ENCODE data around the gene MTA3. TPM values are rescaled to one million over a fixed set of nuclear protein-coding genes. Genes with fewer than 3 reads are reported as not detected.
A peak's percentile ranks its signal among the peaks of the same experiment; 100 is the strongest.

The MTA3 gene
- total RNA-seq, 2 donors from 2014 or later, result 18.7 to 21.2 TPM

- DNase-seq (ENCODE audit: low spot score) (no peak), ATAC-seq (no peak)
- peak overlapping the region; percentile 19 for H3K4me3 Mint-ChIP-seq
- no peaks in the 10 kb centered on the region for H3K27me3 Mint-ChIP-seq
- peak overlapping the region in 1 of 2 donors; percentile 32 for H3K27ac Mint-ChIP-seq
- H3K9me3 Mint-ChIP-seq, result no peaks in the 10 kb centered on the region
- no peaks in the 10 kb centered on the region for H3K36me3 Mint-ChIP-seq
- H3K4me1 Mint-ChIP-seq (ENCODE audit: low read depth in 2 of 2), result peaks cover 15 to 16% of the 10 kb centered on the region in 2 donors
These were observed 184.7 kb downstream of the MTA3 start for GRCh38 chr2:42752816-42753813.

GRCh38 chr2:42754021-42754775, 185.8 kb downstream of the MTA3 start:
- Mint-ChIP-seq H3K9me3 (no peaks in the 10 kb centered on the region), H3K36me3 (no peaks in the 10 kb centered on the region), H3K4me1 (ENCODE audit: low read depth in 2 of 2) (peaks cover 15 to 16% of the 10 kb centered on the region in 2 donors), H3K27me3 (no peaks in the 10 kb centered on the region), H3K27ac (peak overlapping the region in 1 of 2 donors; percentile 22), H3K4me3 (no peak overlapping the region)
- ATAC-seq (peak; percentile 43 to 64), DNase-seq (ENCODE audit: low spot score) (no peak)

GRCh38 chr2:42754776-42755140, 186.3 kb downstream of the MTA3 start:
- peak overlapping the region in 1 of 2 donors; percentile 22 for H3K27ac Mint-ChIP-seq
- no peaks in the 10 kb centered on the region for H3K9me3 Mint-ChIP-seq
- H3K4me3 Mint-ChIP-seq, result no peak overlapping the region
- peaks cover 15 to 16% of the 10 kb centered on the region in 2 donors for H3K4me1 Mint-ChIP-seq (ENCODE audit: low read depth in 2 of 2)
- no peak for DNase-seq (ENCODE audit: low spot score)
- ATAC-seq, result peak in 1 of 2 donors; percentile 22
- no peaks in the 10 kb centered on the region for H3K27me3 Mint-ChIP-seq
- H3K36me3 Mint-ChIP-seq, result no peaks in the 10 kb centered on the region

- DNase-seq (ENCODE audit: low spot score) (no peak), ATAC-seq (no peak)
- Mint-ChIP-seq H3K9me3 (no peaks in the 10 kb centered on the region), H3K4me1 (ENCODE audit: low read depth in 2 of 2) (peaks cover 15 to 16% of the 10 kb centered on the region in 2 donors), H3K36me3 (no peaks in the 10 kb centered on the region), H3K27ac (no peak overlapping the region), H3K27me3 (no peaks in the 10 kb centered on the region), H3K4me3 (no peak overlapping the region)
These were observed 186.9 kb downstream of the MTA3 start for GRCh38 chr2:42755191-42755880.

- Mint-ChIP-seq H3K4me3 (no peak overlapping the region), H3K36me3 (no peaks in the 10 kb centered on the region), H3K27me3 (no peaks in the 10 kb centered on the region), H3K4me1 (ENCODE audit: low read depth in 2 of 2) (peaks cover 15 to 16% of the 10 kb centered on the region in 2 donors), H3K27ac (no peak overlapping the region), H3K9me3 (no peaks in the 10 kb centered on the region)
- no peak for ATAC-seq
- no peak for DNase-seq (ENCODE audit: low spot score)
These were observed 187.8 kb downstream of the MTA3 start for GRCh38 chr2:42756150-42756775.

GRCh38 chr2:42756966-42757513, 188.6 kb downstream of the MTA3 start:
- Mint-ChIP-seq H3K9me3 (no peaks in the 10 kb centered on the region), H3K36me3 (no peaks in the 10 kb centered on the region), H3K4me1 (ENCODE audit: low read depth in 2 of 2) (peaks cover 15% of the 10 kb centered on the region in 2 donors), H3K27me3 (no peaks in the 10 kb centered on the region), H3K27ac (no peak overlapping the region), H3K4me3 (no peak overlapping the region)
- ATAC-seq (no peak), DNase-seq (ENCODE audit: low spot score) (no peak)

- no peaks in the 10 kb centered on the region for H3K36me3 Mint-ChIP-seq
These were observed 189.7 kb downstream of the MTA3 start for GRCh38 chr2:42757981-42758740.

GRCh38 chr2:42758751-42759150, 190.3 kb downstream of the MTA3 start:
- peaks cover 3 to 10% of the 10 kb centered on the region in 2 donors for H3K4me1 Mint-ChIP-seq (ENCODE audit: low read depth in 2 of 2)
- ATAC-seq (no peak), DNase-seq (ENCODE audit: low spot score) (no peak)
- H3K36me3 Mint-ChIP-seq, result no peaks in the 10 kb centered on the region
- H3K27me3 Mint-ChIP-seq, result no peaks in the 10 kb centered on the region
- no peak overlapping the region for H3K27ac Mint-ChIP-seq
- H3K4me3 Mint-ChIP-seq, result no peak overlapping the region
- H3K9me3 Mint-ChIP-seq, result no peaks in the 10 kb centered on the region

More at GRCh38 chr2:42757981-42758740, 189.7 kb downstream of the MTA3 start:
- H3K27me3 Mint-ChIP-seq, result no peaks in the 10 kb centered on the region
- no peak for ATAC-seq
- peaks cover 7 to 11% of the 10 kb centered on the region in 2 donors for H3K4me1 Mint-ChIP-seq (ENCODE audit: low read depth in 2 of 2)
- no peak overlapping the region for H3K27ac Mint-ChIP-seq
- H3K4me3 Mint-ChIP-seq, result no peak overlapping the region
- DNase-seq (ENCODE audit: low spot score), result no peak
- H3K9me3 Mint-ChIP-seq, result no peaks in the 10 kb centered on the region

- no peaks in the 10 kb centered on the region for H3K27me3 Mint-ChIP-seq
- H3K36me3 Mint-ChIP-seq, result no peaks in the 10 kb centered on the region
- no peak for DNase-seq (ENCODE audit: low spot score)
- H3K4me3 Mint-ChIP-seq, result peak overlapping the region; percentile 10
- H3K4me1 Mint-ChIP-seq (ENCODE audit: low read depth in 2 of 2), result no peaks in the 10 kb centered on the region
- peak overlapping the region in 1 of 2 donors; percentile 34 for H3K27ac Mint-ChIP-seq
- ATAC-seq, result no peak
- no peaks in the 10 kb centered on the region for H3K9me3 Mint-ChIP-seq
These were observed 193.1 kb downstream of the MTA3 start for GRCh38 chr2:42761554-42761953.

- ATAC-seq (no peak), DNase-seq (ENCODE audit: low spot score) (no peak)
- no peaks in the 10 kb centered on the region for H3K4me1 Mint-ChIP-seq (ENCODE audit: low read depth in 2 of 2)
- no peaks in the 10 kb centered on the region for H3K9me3 Mint-ChIP-seq
- no peaks in the 10 kb centered on the region for H3K36me3 Mint-ChIP-seq
- H3K27ac Mint-ChIP-seq, result no peak overlapping the region
- H3K4me3 Mint-ChIP-seq, result no peak overlapping the region
- H3K27me3 Mint-ChIP-seq, result no peaks in the 10 kb centered on the region
These were observed 193.7 kb downstream of the MTA3 start for GRCh38 chr2:42762155-42762554.

- Mint-ChIP-seq H3K27ac (peak overlapping the region in 1 of 2 donors; percentile 54), H3K9me3 (no peaks in the 10 kb centered on the region)
These were observed 194.7 kb downstream of the MTA3 start for GRCh38 chr2:42762823-42763804.

More at GRCh38 chr2:42762823-42763804, 194.7 kb downstream of the MTA3 start:
- Mint-ChIP-seq H3K36me3 (no peaks in the 10 kb centered on the region), H3K27me3 (no peaks in the 10 kb centered on the region), H3K4me3 (peak overlapping the region; percentile 61), H3K4me1 (ENCODE audit: low read depth in 2 of 2) (no peaks in the 10 kb centered on the region)
- DNase-seq (ENCODE audit: low spot score) (no peak), ATAC-seq (no peak)

All from natural killer cell treated with Interleukin-12 subunit alpha and Interleukin-12 subunit beta and Interleukin-15 and Interleukin-18, amount 100 ng/mL, for 72 hours (primary cell).